Bronchial epithelial cell (primary cell): ENCODE data around the gene TMEM132D. TPM values are rescaled to one million over a fixed set of nuclear protein-coding genes. Genes with fewer than 3 reads are reported as not detected.
A peak's percentile ranks its signal among the peaks of the same experiment; 100 is the strongest.

ENCODE experiments used
- DNase-seq: peaks from one replicate; pipeline ENCODE4 v3.0.0-alpha.2; 2010; ENCODE audit warnings: low read depth
- FAIRE-seq: peaks from 2 replicates; lab custom pipeline; 2011; peaks lifted over from hg19 to GRCh38; lab: Jason Lieb, UNC
- H3K27me3 ChIP-seq: 2 replicates; pipeline ENCODE4 v1.5.1; 2011; ENCODE audit warnings: low read length; ENCODE audit not compliant: control insufficient read depth, insufficient read depth
- H3K36me3 ChIP-seq: 2 replicates; pipeline ENCODE4 v1.5.1; 2011; ENCODE audit warnings: low read length; ENCODE audit not compliant: control insufficient read depth, insufficient read depth
- H3K4me3 ChIP-seq: 2 replicates; pipeline ENCODE4 v1.5.1; 2011; ENCODE audit warnings: mild to moderate bottlenecking, low read depth, low read length, control low read depth
- CTCF ChIP-seq: IDR thresholded peaks from 2 replicates; pipeline ENCODE4 v1.5.1; 2011; ENCODE audit warnings: mild to moderate bottlenecking, moderate library complexity, low read length, control low read depth, inconsistent platforms; ENCODE audit not compliant: insufficient read depth, severe bottlenecking
- total RNA-seq: library from RNA; depleted of rRNA; stranded (reverse); fragments of >200 nt; gene quantifications from 2 replicates; pipeline ENCODE4 v1.2.1, GENCODE V29; 2014

Gene TMEM132D
- total RNA-seq, 1 donor from 2014 or later = not detected

DNA sequence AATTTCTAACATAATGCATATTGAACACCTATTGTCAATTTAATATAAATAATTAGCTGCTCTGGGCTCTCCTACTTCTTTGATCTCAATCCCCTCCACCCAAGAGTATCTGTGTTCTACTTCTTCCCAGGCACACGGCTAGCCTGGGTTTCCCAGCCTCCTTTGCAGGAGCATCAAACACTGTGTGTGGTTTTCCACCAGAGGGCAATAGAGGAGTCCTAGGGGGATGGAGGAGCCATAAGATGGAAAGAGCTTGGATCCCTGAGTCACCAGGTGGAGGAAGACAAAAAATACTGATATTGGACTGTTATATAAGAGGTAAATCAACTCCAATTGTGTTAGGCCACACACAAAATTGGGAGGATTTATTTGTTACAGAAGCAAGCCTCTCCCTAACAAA is 716.9 kb downstream of the TMEM132D start:
- Histone ChIP-seq H3K27me3 (no peaks in the 10 kb centered on the region), H3K4me3 (no peak overlapping the region), H3K36me3 (no peaks in the 10 kb centered on the region)
- DNase-seq (no peak), FAIRE-seq (no peak)
- TF ChIP-seq CTCF = no peak

DNA sequence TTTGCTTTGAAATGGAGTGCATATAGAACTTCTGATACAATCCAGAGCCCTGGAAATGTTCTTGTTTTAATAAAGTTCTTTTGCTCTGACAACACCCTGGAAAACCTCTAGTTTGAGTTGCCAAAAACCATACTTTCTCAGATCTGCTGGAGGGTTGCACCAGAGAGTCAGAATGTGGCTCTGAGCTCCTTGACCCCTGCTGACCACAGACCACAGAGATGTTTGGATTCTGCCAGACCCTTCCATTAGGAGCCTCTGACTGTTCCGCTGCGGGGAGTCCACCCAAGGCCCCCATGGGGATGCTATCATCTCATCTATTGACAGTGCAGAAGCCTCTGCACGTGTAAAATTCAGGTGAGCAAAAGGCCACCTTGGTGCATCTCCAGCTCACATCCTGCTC is 718.0 kb downstream of the TMEM132D start:
- no peak overlapping the region for H3K4me3 ChIP-seq
- no peak for TF ChIP-seq CTCF
- FAIRE-seq = no peak
- H3K36me3 ChIP-seq = no peaks in the 10 kb centered on the region
- no peaks in the 10 kb centered on the region for H3K27me3 ChIP-seq
- no peak for DNase-seq

DNA sequence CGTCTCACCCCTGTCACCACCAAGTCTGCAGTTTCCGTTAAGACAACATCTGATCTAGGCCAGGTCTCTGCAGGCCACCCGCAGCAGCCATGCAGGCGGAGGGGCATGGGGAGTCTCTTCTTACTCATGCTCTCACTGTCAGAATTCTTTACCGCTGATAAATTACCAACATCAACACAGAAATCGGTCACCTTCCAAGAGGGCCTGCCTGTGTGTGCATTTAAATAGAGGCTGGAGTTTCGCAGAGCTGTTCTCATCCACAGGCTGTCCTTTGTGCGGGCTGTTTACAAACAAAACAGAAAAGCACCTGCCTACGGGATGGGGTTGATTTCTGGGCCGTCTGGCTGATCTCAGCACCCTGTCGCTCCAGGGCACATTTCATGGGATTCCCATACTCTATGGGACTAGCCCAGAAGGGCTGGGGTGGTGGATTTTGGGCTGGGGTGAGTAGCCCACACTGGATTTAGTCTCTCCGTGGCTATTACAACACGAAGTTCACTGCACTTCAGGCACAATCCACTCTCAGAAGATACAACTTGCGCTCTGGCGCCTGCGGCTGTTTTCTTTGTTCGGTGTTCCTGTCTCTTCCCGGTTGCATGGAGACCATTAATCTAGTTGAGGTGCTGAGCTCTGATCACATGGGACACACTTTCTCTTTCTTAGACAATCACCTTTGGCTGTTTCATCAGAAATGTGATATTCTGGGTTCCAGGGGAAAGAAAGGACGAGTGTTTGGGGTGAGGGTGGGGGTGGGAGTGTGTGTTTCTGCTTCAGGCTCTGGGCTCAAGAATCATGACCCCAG is 719.5 kb downstream of the TMEM132D start:
- DNase-seq (no peak), FAIRE-seq (no peak)
- no peaks in the 10 kb centered on the region for H3K27me3 ChIP-seq
- no peak for TF ChIP-seq CTCF
- no peak overlapping the region for H3K4me3 ChIP-seq
- no peaks in the 10 kb centered on the region for H3K36me3 ChIP-seq

DNA sequence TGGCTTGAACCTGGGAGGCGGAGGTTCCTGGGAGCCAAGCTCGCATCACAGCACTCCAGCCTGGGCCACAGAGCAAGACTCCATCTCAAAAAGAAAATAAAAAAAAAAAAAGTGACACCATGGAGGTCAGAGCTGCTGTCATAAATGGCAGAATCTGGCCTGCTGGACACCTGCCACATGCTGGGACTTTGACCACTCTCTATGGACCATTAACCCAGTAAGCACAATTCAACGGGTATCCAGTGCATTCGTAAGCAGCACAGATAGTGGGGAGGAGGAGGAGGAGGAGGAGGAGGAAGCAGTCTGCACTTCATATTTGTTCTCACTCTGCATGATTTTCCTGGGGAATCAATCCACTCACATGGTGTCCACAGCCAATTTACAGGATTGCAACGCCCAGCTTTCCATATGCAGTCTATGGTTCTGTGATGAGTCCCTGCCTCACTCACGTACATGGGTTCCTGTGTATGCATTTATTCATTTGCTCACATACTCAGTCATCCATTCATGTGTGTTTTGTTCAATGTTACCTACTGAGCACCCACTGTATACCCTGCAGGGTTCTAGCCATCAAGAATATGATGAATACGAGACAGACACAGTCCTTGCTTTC is 723.8 kb downstream of the TMEM132D start:
- Histone ChIP-seq H3K36me3 (no peaks in the 10 kb centered on the region), H3K27me3 (no peaks in the 10 kb centered on the region), H3K4me3 (no peak overlapping the region)
- no peak for TF ChIP-seq CTCF
- peak; percentile 47 for FAIRE-seq
- DNase-seq = no peak

DNA sequence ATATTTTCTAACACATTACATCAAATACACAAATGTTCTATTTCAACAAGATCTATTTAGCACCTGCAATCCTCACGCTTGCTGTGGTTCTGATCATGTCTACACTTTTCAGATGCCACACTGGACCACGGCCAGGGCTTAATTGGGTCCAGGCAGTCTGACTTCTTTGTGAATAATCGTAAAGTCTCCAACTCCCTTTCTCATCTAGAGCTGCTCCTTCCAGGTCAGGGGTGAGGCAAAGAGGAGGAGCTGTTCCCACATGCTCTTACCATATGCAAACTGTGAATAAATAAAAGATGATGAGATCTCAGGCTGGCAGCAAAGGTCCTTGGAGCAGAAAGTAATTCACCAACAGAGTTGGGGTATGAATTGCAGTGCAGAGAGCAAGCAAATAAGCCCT is 733.9 kb downstream of the TMEM132D start:
- FAIRE-seq (no peak), DNase-seq (no peak)
- Histone ChIP-seq H3K4me3 (no peak overlapping the region), H3K27me3 (no peaks in the 10 kb centered on the region), H3K36me3 (no peaks in the 10 kb centered on the region)
- TF ChIP-seq CTCF = no peak
